ENCODE results near the gene USP44.

DNA sequence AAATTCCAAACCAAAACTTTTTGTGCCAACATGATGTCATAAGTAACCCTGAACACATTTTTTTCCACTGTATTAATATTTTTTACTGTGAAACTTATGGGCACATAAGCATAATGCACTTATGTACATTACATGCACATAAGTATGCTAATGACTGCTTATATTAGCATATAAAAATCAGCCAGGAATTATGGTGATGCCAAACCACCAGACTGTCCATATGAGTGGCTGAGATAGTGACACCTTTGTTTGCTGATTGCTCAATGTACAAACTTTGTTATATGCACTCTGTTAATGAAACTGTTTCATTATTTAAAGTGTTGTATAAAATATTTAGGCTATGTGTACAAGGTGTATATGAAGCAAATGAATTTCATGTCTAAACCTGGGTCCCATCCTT lies 32.3 kb downstream of the USP44 start:
- TF ChIP-seq, protein P1, sequence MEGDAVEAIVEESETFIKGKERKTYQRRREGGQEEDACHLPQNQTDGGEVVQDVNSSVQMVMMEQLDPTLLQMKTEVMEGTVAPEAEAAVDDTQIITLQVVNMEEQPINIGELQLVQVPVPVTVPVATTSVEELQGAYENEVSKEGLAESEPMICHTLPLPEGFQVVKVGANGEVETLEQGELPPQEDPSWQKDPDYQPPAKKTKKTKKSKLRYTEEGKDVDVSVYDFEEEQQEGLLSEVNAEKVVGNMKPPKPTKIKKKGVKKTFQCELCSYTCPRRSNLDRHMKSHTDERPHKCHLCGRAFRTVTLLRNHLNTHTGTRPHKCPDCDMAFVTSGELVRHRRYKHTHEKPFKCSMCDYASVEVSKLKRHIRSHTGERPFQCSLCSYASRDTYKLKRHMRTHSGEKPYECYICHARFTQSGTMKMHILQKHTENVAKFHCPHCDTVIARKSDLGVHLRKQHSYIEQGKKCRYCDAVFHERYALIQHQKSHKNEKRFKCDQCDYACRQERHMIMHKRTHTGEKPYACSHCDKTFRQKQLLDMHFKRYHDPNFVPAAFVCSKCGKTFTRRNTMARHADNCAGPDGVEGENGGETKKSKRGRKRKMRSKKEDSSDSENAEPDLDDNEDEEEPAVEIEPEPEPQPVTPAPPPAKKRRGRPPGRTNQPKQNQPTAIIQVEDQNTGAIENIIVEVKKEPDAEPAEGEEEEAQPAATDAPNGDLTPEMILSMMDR (IDR thresholded peaks at IDR 0.05), result no peak
- TF ChIP-seq EP300 (IDR thresholded peaks at IDR 0.05) (no peak), POLR2A (IDR thresholded peaks at IDR 0.05; ENCODE audit: low read depth) (no peak), POLR2AphosphoS5 (IDR thresholded peaks at IDR 0.05) (no peak)

All from esophagus muscularis mucosa (tissue), 4 donors.